IPS-15b (cell line): Measurements from ENCODE around the gene KLF9.
"Not testable (repeated sequence)": the region's sequence is repeated elsewhere in the genome, so short reads cannot be mapped to it uniquely, and the experiment has no call there.

Experiments
- H3K27me3 ChIP-seq: one replicate; pipeline ENCODE4 v1.6.1; 2013; ENCODE audit warnings: low read length; ENCODE audit not compliant: control insufficient read depth, insufficient read depth
- H3K36me3 ChIP-seq: one replicate; pipeline ENCODE4 v1.6.1; 2013; ENCODE audit warnings: low read length; ENCODE audit not compliant: control insufficient read depth, insufficient read depth
- H3K4me1 ChIP-seq: one replicate; pipeline ENCODE4 v1.6.1; 2013; ENCODE audit warnings: mild to moderate bottlenecking, low read length; ENCODE audit not compliant: control insufficient read depth, insufficient read depth
- H3K4me3 ChIP-seq: one replicate; pipeline ENCODE4 v1.5.1; 2013; ENCODE audit warnings: low read depth, low read length
- H3K9ac ChIP-seq: one replicate; pipeline ENCODE4 v1.6.1; 2013; ENCODE audit warnings: low read depth, mild to moderate bottlenecking, low read length
- H3K9me3 ChIP-seq: one replicate; pipeline ENCODE4 v1.6.1; 2013; ENCODE audit warnings: mild to moderate bottlenecking, low read length; ENCODE audit not compliant: control insufficient read depth, insufficient read depth

The KLF9 gene

DNA sequence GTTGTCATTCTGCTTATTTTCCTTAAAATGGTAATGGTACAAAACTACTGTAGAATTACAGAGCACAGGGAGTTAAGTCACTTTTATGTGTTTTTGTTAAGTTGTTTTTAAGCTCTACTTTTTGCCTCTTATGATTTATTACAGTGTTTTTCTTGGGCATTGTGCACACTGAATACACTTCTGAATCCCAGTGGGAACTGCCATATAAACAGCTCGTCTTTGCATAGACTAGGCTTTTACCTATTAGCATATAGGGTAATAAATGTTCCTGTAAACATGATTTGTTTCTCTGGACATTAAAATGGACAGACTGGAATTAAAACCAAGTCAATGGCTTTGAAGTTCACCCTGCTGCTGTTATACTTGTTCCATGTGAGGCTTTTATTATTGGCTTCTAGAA, 12.2 kb downstream of the KLF9 start:
- H3K9me3 ChIP-seq = no peaks in the 10 kb centered on the region
- no peaks in the 10 kb centered on the region for H3K36me3 ChIP-seq
- H3K4me1 ChIP-seq = peaks cover 15% of the 10 kb centered on the region
- no peak overlapping the region for H3K9ac ChIP-seq
- H3K4me3 ChIP-seq = no peak overlapping the region
- peaks cover 10% of the 10 kb centered on the region for H3K27me3 ChIP-seq

DNA sequence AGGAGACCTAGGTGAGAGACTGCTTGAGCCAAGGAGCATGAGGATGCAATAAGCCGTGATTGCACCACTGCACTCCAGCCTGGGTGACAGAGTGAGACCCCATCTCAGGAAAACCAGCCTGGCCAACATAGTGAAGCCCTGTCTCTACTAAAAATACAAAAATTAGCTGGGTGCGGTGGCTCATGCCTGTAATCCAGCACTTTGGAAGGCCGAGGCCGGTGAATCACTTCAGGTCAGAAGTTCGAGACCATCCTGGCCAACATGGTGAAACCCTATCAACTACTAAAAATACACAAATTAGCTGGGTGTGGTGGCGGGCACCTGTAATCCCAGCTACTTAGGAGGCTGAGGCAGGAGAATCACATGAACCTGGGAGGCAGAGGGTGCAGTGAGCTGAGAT, 13.2 kb downstream of the KLF9 start:
- not testable (repeated sequence) for H3K9ac ChIP-seq, H3K4me1 ChIP-seq, H3K9me3 ChIP-seq, H3K36me3 ChIP-seq, H3K4me3 ChIP-seq
- H3K27me3 ChIP-seq = peaks cover 10% of the 10 kb centered on the region

DNA sequence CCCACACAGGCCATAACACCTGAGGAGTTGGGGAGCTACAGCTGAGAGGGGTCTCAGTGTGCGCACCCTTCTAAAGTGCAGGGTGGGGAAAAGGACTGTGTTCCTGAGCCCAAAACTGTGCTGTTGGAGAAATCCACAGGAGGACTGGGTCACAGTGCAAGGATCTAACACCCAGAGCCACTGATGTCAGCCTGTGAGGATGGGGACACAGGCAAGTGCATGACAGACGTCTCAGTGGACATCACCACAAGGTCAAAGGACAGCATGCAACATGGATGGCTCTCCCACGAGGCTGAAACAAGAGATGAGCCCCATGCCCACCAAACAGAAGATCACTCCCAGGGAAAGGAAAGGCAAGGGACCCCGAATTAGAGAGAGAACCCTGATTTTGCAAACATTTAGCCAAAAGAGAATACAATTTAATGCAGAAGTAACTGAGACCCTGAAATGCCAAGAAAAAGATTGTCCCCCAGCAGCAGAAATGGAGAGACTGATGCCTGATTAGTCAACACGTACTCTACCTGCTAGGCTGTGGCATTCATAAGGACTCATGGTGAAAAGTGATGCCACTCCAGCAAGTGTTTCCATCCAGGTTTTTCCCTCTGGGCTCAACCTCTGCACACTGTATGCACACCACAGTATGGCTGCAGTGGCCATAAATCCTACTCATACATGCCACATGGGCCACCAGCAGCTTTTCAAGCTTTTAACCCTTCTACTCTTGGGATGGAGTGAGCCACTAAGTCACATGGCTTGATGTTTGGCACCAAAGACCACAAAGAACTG, 14.2 kb downstream of the KLF9 start:
- H3K36me3 ChIP-seq = no peaks in the 10 kb centered on the region
- H3K9ac ChIP-seq = no peak overlapping the region
- no peak overlapping the region for H3K4me3 ChIP-seq
- peaks cover 10% of the 10 kb centered on the region for H3K27me3 ChIP-seq
- H3K9me3 ChIP-seq = no peaks in the 10 kb centered on the region
- H3K4me1 ChIP-seq = no peaks in the 10 kb centered on the region

DNA sequence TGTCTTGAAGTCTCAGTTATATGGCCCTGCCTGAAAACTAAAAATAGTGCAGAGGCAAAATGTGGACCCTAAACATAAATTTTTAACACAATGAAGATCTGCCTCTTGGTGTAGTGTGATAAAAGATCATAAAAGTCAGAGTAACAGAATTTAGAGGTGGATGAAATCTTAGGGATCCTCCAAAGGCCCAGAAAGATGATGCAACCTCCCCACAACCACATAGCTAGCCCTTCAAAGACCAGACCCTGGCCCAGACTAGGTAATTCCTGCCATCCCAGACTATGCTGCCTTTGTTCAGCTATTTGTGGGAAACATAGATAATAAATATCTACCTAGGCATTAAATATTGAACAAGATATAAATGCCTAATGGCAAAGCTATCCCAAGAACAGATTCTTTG, 15.3 kb downstream of the KLF9 start:
- no peaks in the 10 kb centered on the region for H3K36me3 ChIP-seq
- H3K27me3 ChIP-seq = peaks cover 10% of the 10 kb centered on the region
- H3K9me3 ChIP-seq = no peaks in the 10 kb centered on the region
- H3K9ac ChIP-seq = no peak overlapping the region
- H3K4me1 ChIP-seq = no peaks in the 10 kb centered on the region
- H3K4me3 ChIP-seq = no peak overlapping the region

DNA sequence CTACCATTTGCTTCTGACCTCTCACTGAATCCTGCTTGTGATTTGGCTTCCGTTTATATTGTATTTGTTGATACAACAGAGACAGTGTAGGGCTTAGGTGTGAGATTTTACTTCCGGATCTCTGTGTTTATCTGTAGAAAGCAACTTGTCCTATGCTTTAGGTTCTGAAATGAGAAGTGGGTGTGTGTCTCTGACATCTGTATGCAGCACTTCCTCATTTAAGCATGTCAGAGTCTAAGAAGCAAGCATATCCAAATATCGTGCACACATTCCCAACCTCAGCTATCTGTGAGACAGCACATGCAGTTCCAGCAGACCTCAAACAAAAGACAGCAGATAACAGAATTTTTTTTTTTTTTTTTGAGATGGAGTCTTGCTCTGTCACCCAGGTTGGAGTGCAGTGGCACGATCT, 16.3 kb downstream of the KLF9 start:
- no peak overlapping the region for H3K4me3 ChIP-seq
- H3K4me1 ChIP-seq = no peaks in the 10 kb centered on the region
- H3K36me3 ChIP-seq = no peaks in the 10 kb centered on the region
- H3K27me3 ChIP-seq = peaks cover 10% of the 10 kb centered on the region
- no peak overlapping the region for H3K9ac ChIP-seq
- no peaks in the 10 kb centered on the region for H3K9me3 ChIP-seq

DNA sequence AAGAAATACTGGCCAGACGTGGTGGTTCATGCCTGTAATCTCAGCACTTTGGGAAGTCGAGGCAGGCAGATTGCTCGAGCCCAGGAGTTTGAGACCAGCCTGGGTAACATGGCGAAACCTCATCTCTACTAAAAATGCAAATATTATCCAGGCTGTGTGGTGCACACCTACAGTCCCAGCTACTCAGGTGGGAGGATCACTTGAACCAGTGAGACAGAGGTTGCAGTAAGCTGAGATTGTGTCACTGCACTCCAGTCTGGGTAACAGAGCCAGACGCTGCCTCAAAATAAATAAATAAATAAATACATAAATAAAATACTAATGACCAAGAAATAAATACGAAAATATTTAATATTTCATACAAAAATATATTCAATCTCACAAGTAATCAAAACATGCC, 18.8 kb downstream of the KLF9 start:
- no peaks in the 10 kb centered on the region for H3K36me3 ChIP-seq
- H3K9ac ChIP-seq = no peak overlapping the region
- no peak overlapping the region for H3K4me3 ChIP-seq
- H3K27me3 ChIP-seq = peaks cover 8% of the 10 kb centered on the region
- no peaks in the 10 kb centered on the region for H3K4me1 ChIP-seq
- no peaks in the 10 kb centered on the region for H3K9me3 ChIP-seq

DNA sequence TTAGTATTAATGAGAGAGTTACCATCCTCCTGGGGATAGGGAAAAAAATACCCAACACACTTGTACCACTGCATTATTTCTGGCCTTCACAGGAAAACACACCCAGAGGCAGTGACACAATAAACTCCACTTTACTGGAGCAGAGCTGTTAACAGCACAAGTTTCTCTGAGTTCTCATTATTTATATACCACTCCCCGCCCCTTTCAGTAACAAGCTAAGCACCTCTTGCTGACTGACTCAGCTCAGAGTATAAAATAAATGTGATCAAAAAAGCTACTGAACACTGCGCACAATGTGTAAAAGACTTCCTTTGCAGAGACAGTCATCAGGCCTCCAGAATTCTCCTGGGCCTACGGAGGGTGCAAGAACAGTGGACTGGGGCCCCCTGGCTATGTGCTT, 21.6 kb downstream of the KLF9 start:
- H3K9me3 ChIP-seq = no peaks in the 10 kb centered on the region
- no peaks in the 10 kb centered on the region for H3K4me1 ChIP-seq
- no peaks in the 10 kb centered on the region for H3K27me3 ChIP-seq
- H3K9ac ChIP-seq = no peak overlapping the region
- no peak overlapping the region for H3K4me3 ChIP-seq
- no peaks in the 10 kb centered on the region for H3K36me3 ChIP-seq

DNA sequence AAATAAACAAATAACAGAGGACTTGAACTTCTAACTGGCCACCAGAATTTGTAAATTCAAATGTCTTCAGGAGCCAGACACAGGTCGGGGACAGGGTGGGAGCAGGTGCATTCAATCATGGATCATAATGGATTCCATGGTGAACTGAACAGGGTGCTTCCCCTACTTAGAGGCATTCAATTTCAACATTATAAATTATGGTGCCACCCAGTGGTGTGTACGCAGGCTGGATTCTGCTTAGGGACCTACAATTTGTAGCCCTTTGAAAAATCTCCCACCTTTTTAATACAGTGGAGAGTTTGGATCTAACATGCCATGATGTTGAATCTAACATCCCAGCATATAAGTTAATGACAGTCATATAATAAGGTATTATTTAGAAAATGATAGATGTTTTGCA, 22.3 kb downstream of the KLF9 start:
- Histone ChIP-seq H3K4me3 (no peak overlapping the region), H3K9ac (no peak overlapping the region), H3K36me3 (no peaks in the 10 kb centered on the region), H3K4me1 (no peaks in the 10 kb centered on the region), H3K27me3 (no peaks in the 10 kb centered on the region), H3K9me3 (no peaks in the 10 kb centered on the region)

DNA sequence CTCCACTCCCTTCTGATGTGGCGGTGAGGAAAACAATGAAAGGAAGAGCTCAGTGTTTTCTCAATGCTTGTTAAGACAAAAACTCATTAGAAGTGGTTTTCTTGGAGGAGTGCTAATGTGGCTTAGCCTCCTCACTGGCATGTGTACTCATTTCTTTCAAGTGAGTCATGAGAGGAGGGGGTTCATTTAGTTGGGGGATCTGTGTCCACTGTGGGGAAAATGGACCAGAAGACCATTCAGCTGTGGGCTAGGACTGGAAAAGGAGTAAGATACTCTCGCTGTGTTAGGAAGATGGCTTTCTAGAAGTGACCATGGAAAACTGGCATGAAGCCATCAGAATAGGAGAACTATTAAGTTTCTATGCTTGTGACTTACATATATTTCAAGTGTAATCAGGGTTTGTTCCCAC, 23.5 kb downstream of the KLF9 start:
- H3K4me3 ChIP-seq = no peak overlapping the region
- H3K36me3 ChIP-seq = no peaks in the 10 kb centered on the region
- H3K4me1 ChIP-seq = no peaks in the 10 kb centered on the region
- H3K9me3 ChIP-seq = no peaks in the 10 kb centered on the region
- H3K27me3 ChIP-seq = no peaks in the 10 kb centered on the region
- H3K9ac ChIP-seq = no peak overlapping the region

DNA sequence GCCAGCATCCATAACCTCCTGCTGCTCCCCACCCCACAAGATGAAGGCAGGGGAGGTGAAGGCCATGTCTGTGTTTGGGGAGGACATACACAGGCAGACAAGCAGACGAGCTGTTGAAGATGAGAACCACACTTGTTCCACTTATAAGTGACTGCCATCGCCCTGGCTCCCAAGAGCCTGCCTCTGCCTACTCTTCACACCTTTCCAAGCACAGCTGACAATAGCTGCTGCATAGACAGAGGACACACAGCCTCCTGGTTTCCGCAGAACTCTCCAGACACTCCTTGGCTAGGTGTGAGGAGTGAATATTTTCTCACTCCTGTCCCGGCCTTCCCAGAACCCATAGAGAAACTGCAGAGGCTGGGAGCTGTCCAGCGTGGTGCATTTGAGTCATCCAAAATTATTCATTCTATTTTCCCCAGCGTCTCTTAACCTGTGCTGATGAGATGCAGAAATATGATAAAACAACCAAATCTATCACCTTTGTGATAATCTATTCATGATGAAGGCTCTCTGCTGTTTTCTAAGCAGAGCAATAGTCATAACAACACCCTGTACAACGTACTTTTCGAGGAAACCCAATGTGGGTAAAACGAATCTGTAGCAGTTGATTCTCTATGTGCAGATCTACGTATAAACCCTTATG, 24.7 kb downstream of the KLF9 start:
- no peaks in the 10 kb centered on the region for H3K27me3 ChIP-seq
- H3K4me1 ChIP-seq = no peaks in the 10 kb centered on the region
- H3K4me3 ChIP-seq = no peak overlapping the region
- H3K9me3 ChIP-seq = no peaks in the 10 kb centered on the region
- no peak overlapping the region for H3K9ac ChIP-seq
- H3K36me3 ChIP-seq = peaks cover 2% of the 10 kb centered on the region

DNA sequence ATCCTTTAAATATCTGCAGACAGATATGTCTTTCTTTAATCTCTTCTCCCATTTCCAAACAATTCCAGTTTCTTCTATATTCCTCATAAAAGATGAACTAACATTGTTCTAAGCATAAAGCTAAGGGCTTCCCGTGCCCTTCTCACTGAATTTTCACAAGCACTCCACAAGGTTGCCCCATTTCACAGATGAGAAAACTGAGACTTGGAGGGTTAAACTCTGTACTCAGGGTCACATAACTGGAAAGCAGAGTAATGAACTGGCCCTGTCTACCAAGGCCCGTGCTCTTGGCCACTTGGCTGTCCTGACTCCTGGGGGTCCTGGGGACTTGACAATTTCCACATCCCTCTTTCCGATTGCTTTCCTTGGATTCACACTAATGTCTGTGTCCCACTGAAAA, 25.3 kb downstream of the KLF9 start:
- no peaks in the 10 kb centered on the region for H3K4me1 ChIP-seq
- no peak overlapping the region for H3K4me3 ChIP-seq
- no peaks in the 10 kb centered on the region for H3K27me3 ChIP-seq
- no peaks in the 10 kb centered on the region for H3K9me3 ChIP-seq
- no peak overlapping the region for H3K9ac ChIP-seq
- peaks cover 2% of the 10 kb centered on the region for H3K36me3 ChIP-seq

DNA sequence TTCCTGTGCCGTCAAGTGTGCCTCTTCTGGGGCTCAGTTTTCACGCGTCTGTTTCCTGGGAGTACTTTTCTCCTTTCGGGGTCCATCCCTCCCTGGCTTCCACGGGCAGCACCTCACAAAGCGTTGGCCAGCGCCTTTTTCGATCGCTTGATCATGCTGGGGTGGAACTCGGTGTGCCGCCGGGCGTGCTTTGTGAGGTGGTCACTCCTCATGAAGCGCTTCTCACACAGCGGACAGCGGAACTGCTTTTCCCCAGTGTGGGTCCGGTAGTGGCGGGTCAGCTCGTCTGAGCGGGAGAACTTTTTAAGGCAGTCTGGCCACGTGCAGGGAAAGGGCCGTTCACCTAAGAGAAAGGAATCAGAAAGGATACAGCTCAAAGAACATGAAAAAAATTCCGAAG, 26.8 kb downstream of the KLF9 start:
- H3K9me3 ChIP-seq = no peaks in the 10 kb centered on the region
- H3K4me3 ChIP-seq = no peak overlapping the region
- no peak overlapping the region for H3K9ac ChIP-seq
- peaks cover 2% of the 10 kb centered on the region for H3K36me3 ChIP-seq
- H3K27me3 ChIP-seq = no peaks in the 10 kb centered on the region
- no peaks in the 10 kb centered on the region for H3K4me1 ChIP-seq
